Inflammatory macrophage treated with lipopolysaccharide for 1 hour (primary cell): ENCODE data around the gene NPAS2.

Experiments
- DNase-seq, 2 donors: peaks; one replicate each; pipeline ENCODE4 v3.0.0-alpha.2; 2020 to 2022

Gene NPAS2

DNA sequence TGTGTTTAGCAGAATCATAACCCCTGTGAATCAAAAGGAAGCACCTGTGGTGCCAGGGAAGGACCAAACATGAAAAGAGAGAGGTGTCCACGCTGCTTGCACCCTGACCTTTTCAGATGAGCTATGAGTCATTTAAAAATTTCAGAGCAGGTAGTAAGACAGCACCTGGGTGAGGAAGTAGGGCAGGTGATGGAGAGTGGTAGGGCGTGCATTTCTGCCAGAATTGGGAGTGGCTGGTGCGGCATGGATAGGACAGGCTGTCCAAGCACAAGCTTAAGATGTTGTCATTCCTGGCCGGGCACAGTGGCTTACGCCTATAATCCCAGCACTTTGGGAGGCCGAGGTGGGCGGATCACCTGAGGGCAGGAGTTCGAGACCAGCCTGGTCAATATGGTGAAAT, 36.8 kb downstream of the NPAS2 start:
- DNase-seq = no peak

DNA sequence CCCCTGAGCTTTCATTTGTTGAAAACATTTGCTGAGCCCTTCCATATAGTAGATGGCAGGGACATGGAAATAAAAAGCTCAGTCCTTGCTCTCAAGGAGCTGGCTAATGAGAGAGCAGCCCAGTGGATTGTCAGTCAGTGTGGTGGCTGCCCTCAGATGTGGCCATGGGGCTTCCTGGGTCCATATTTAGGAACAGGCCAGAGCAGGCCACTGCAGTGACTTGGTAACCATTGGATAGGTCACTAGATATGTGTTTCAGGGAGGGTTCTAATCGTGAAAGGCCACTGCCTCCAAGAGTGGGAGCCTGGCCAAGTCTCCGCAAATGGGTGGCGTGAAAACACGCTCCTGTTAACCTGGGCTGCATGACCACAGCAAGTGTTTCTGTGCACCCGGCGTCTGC, 37.4 kb downstream of the NPAS2 start:
- DNase-seq = no peak

DNA sequence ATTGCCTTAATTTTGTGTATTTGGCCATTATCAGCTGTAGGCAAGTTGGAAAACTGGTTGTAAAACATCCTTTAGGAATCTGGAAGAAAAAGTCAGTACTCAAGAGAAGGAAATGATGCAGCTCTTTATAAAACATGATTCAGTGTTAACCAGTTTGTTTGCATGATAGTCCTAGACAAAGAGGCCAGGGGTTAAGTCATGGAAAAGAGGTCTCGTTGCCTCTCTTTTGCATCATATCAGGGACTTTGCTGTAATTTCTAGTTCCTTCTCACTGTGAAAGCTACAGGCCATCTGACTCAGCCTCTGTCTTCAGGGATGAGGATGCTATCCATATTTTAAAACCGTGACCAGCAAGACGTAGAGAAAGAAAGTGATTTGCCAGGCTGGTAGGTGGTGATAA, 38.0 kb downstream of the NPAS2 start:
- peak; percentile 57 to 70 for DNase-seq

- no peak for DNase-seq
Measured at GRCh38 chr2:100859902-100860301, 40.0 kb downstream of the NPAS2 start.

DNA sequence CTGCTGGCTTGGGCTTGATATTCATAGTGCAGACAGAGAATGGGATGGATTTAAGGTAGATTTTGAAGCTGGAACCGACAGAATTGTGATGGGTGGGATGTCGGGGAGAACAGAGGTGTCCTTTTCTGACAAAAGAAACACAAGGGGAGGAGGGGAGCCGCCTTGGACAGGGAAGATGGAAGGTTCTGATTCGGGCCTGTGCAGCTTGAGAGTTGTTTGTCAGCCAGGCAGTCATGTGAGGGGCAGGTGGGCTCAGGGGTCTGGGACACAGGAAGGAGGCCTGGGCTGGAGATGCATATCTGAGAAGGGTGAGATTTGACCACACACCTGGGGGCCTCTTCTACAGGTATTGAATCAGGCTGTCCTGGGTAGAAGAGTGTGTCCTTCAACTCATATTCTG, 41.4 kb downstream of the NPAS2 start:
- no peak for DNase-seq

DNA sequence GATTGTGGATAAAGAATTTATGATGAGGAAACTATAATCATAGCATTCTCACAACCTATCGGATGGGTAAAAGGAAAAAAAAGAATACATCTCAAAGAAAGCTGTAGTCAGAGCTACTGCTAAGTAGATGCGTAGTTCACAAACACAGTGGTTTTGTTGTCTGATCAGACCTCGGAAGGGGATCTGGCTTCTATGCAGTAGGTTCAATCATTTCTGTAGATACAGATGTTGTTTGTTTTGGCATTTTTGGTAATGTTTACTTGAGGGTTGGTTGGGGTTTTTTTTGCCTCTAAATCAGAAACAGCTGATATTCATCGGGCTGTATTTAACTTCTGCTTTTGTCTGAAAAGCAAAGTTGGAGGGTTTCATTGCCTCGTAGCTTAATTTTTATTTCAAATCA, 42.1 kb downstream of the NPAS2 start:
- peak in 1 of 2 donors; percentile 9 for DNase-seq

DNA sequence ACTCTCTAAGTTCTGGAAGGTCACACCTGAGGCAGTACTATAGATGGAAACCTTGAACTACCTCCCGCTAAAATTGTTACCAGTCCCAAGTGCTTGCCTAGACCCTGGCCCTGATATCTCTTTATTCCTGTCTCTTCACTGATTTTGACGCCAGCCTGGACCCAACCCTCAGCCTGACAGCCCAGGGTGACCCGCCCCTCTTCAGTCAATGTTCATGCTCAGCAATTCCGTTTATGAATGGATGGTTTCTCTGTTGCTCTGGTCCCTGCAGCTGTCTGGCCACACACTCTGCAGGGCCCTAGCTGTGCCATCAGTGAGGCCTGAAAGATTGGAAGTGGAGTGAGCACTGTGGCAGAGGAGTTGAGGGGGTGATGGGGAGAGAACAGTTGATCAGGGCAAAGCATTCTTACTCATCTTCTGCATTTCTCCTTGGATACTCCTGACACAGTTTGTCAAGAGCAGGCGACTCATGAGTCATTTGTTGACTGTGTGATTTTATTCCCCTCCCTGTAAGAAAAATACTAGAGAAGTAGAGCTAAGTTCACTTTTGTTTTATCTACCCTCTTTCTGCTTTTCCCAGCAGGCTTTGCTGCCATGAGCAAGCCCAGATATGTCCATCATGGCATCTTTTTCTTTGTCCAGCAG, 46.0 kb downstream of the NPAS2 start:
- peak; percentile 74 to 86 for DNase-seq

DNA sequence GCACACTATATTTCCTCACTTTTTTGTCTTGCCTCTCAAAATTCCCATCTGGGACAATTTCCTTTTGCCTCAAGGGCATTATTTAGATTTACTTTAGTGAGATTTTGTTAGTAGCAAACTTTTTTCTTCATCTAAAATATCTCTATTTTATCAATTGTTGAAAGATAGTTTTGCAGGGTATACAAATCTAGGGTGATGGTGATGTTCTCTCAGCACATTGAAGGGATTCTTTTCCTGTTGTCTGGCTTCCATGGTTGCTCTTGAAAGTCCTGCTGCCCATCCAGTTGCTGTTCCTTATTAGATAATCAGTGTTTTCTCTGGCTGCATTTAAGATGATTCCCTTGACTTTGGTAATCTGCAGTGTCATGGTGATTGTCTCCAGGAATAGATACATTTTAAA, 48.1 kb downstream of the NPAS2 start:
- DNase-seq = no peak

GRCh38 chr2:100869120-100869519, 49.2 kb downstream of the NPAS2 start:
- DNase-seq = no peak

- peak; percentile 16 to 36 for DNase-seq
Measured at GRCh38 chr2:100870652-100871531, 51.0 kb downstream of the NPAS2 start.

DNA sequence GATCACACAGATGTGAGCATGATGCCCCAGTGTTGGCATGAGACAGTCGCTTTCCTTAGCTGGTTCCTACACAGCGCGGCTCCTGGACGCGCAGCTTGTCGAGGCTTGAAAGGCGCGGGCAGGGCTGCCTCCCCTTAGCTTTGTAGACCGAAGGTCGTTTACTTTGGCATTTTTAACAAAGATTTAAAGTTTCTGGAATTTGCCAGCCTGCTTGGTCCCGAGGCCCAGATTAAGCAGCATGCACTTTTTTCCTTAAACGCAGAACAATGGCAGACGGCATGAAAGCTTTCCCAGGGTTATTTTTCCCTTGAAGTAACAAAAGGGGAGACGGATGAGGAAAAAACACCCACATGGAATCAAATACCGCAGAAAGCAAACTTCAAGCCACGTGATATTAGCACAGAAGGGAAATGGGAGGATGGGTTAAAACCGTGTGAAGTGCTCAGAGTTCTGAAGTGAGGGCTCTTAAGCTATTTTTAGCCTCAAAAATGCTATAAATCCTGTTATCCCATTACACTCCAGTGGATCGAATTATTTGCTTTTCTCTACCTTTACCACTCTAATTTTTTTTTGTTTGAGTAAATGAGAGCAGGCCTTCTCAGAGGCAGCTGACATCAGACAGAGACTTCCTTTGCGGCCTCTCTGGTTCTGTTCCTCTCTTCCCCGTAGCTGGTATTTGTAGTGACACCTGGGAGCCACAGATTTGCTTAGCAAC, 55.7 kb downstream of the NPAS2 start:
- no peak for DNase-seq

- DNase-seq = no peak
Measured at GRCh38 chr2:100876231-100876860, 56.4 kb downstream of the NPAS2 start.

- DNase-seq = no peak
Measured at GRCh38 chr2:100877555-100877954, 57.6 kb downstream of the NPAS2 start.

GRCh38 chr2:100878000-100878791, 58.3 kb downstream of the NPAS2 start:
- no peak for DNase-seq

DNA sequence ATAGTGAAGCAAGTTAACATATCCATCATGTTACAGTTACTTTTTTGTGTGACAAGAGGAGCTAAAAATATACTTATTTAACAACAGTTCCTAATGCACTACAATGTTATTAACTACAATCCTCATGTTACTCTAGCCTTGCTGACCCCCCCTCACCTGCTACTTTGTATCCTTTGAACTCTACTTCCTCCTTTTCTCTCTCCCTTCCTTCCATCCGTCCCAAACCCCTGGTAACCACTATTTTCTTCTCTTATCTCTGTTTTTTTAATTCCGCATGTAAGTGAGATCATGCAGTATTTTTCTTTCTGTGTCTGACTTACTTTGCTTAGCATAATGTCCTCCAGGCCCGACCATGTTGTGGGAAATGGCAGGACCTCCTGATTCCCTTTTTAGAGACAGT, 59.4 kb downstream of the NPAS2 start:
- DNase-seq = no peak

GRCh38 chr2:100880036-100880435, 60.1 kb downstream of the NPAS2 start:
- DNase-seq = no peak

DNA sequence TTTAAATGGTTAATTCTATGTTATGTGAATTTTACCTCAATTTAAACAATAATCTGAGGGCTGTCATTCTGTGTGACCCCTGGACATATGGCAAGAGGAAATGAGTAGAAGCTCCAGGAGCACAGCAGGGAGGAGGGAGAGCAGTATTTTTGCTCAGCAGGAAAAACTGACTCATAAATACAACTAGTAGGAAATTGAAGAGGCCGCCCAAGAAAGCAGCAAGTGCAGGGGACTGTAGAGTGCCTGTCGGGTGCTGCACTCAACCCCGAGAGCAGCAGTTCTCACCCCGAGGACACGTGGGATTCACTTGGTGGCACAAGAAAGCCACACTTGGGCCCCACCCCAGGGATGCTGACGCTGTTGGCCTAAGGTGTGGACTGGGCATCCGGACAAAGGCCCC, 60.8 kb downstream of the NPAS2 start:
- DNase-seq = no peak

DNA sequence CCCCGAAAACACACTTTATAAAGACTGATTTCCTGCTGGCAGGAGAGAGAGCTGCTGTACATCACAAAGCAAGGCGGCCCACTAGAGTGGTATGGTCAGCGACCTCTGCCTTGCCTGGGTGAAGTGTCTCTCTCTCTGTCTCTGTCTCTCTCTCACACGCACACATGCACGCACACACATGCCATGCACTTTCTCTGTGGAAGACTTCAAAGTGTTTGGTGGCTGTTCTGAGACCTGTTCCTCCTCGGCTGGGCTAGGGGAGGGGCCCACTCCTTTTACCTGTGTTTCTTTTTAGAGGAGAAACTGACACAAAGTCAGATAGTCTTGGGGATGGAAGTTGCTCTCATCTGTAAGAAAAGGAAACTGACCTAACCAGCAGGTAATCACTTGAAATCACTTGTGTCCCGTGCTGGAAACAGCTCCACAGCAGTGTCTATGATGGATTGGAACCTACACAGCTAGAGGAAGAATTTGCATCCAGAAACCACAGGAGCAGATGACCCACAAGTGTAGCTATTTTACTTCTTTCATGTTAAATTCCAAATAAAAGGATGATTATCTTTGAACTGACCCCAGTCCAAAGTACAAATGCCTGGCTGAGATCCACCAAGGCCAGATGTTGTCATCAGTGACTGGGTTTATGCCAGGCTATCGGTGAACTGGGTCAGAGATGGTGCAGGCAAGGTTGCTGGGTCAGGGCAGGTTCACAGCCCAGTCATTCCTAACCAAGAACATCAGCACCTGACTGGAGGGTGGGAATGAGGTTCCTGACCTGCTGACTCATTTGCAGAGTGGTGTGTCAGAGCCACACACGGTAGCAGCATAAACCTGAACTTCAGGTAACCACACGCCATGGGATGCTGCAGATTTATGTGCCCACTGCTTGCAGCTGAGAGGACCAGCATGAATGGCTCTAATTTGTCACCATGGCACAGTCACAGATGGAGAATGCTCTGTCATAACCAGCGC, 63.0 kb downstream of the NPAS2 start:
- no peak for DNase-seq

GRCh38 chr2:100884145-100884621, 64.2 kb downstream of the NPAS2 start:
- DNase-seq = no peak

- no peak for DNase-seq
Measured at GRCh38 chr2:100886085-100886484, 66.1 kb downstream of the NPAS2 start.

DNA sequence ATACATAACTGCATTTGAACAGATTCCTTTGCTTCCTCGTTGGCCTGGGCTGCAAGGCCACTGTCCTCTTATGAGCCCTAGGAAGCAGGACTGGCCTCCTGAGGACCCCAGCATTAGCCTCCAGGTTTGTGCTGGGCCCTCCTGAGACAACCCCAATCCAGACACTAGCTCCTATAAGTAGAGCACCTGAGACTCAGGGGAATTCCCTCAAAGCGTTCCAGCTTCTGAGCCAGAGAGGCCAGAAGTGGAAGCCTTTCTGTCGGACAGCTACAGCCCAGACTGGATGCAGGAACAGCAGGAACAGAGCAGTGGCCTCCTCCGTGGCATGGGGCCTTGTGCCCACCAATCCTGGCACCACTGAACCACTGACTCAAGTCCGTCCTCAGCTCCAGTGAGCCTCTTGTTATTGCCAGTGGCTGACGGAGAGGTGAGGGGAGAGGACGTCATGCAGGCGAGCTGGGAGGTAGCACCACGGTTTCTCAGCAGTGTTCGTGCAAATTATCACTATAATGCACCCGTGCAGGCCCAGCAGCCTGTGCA, 67.2 kb downstream of the NPAS2 start:
- no peak for DNase-seq
